B cell (primary cell): ENCODE data around the gene DLL1. TPM values are rescaled to one million over a fixed set of nuclear protein-coding genes. Genes with fewer than 3 reads are reported as not detected.

Experiments
- ATAC-seq: fragments of 200-7000 bp; cut with Tn5 transposase; one replicate; pipeline ENCODE4 v1.10.0; 2021; ENCODE audit warnings: low read depth, mild to moderate bottlenecking, moderate number of reproducible peaks, moderate library complexity
- CTCF ChIA-PET: fragments of 350-600 bp; sonication (Branson Sonifier 250); formaldehyde crosslinking; loops from one replicate; lab custom pipeline; 2021; ENCODE audit warnings: antibody characterized with exemption, inconsistent platforms; lab: Charles Lee
- POLR2A ChIA-PET: fragments of 350-600 bp; sonication (Branson Sonifier 250); formaldehyde crosslinking; loops from one replicate; lab custom pipeline; 2021; ENCODE audit warnings: antibody characterized with exemption; lab: Charles Lee
- DNase-seq: peaks from one replicate; pipeline ENCODE4 v3.0.0; 2013
- H2AFZ ChIP-seq: 2 replicates; pipeline ENCODE4 v1.6.1; 2012; ENCODE audit warnings: mild to moderate bottlenecking, low read depth, low read length; ENCODE audit not compliant: insufficient read depth, poor library complexity, severe bottlenecking
- H3K27ac ChIP-seq, 2 donors: 1 replicate in 1 of 2; 2 replicates in 1 of 2; pipeline ENCODE4 v1.5.1; 2012 to 2013; ENCODE audit warnings: low read length in 2 of 2, mild to moderate bottlenecking in 2 of 2, moderate library complexity in 1 of 2
- H3K27me3 ChIP-seq, 4 experiments: fragments of 200-600 bp in 1 of 4; sonication (generic) in 1 of 4; replicated peaks in 1 of 4; 1 replicate in 2 of 4; 2 replicates in 2 of 4; pipeline versions ENCODE4 v1.6.1 to v1.7.0; 2013 to 2016; ENCODE audit warnings: low read length in 3 of 4, mild to moderate bottlenecking in 2 of 4, mixed read lengths in 1 of 4, moderate library complexity in 1 of 4; ENCODE audit not compliant: insufficient read depth in 4 of 4, control insufficient read depth in 3 of 4; ENCODE audit errors: control extremely low read depth in 1 of 4
- H3K36me3 ChIP-seq, 2 experiments: replicated peaks in 1 of 2; 1 replicate in 1 of 2; 2 replicates in 1 of 2; pipeline versions ENCODE4 v1.6.1 to v1.7.1; 2013; ENCODE audit warnings: low read length in 1 of 2; ENCODE audit not compliant: insufficient read depth in 2 of 2, control insufficient read depth in 1 of 2; ENCODE audit errors: control extremely low read depth in 1 of 2, extremely low read depth in 1 of 2
- H3K4me1 ChIP-seq, 2 donors: fragments of 200-600 bp in 1 of 2; sonication (generic) in 1 of 2; 1 replicate in 1 of 2; 2 replicates in 1 of 2; pipeline versions ENCODE4 v1.5.1 to v1.6.1; 2013 to 2017; ENCODE audit warnings: low read length in 2 of 2; ENCODE audit not compliant: control insufficient read depth in 2 of 2, insufficient read depth in 2 of 2
- H3K4me2 ChIP-seq: replicated peaks from 2 replicates; pipeline ENCODE3; 2012; ENCODE audit warnings: mild to moderate bottlenecking, low read depth, low read length; ENCODE audit not compliant: poor library complexity, severe bottlenecking
- H3K4me3 ChIP-seq, 5 experiments: fragments of 200-600 bp in 1 of 5; sonication (generic) in 1 of 5; 1 replicate in 3 of 5; 2 replicates in 2 of 5; pipeline versions ENCODE4 v1.5.1 to v1.7.0; 2011 to 2016; ENCODE audit warnings: low read length in 4 of 5, mild to moderate bottlenecking in 4 of 5, low read depth in 2 of 5, control low read depth in 1 of 5, moderate library complexity in 1 of 5; ENCODE audit not compliant: insufficient read depth in 1 of 5; ENCODE audit errors: control extremely low read depth in 1 of 5, extremely low read depth in 1 of 5
- H3K79me2 ChIP-seq: fragments of 200-600 bp; sonication (generic); one replicate; pipeline ENCODE4 v1.6.0; 2016; ENCODE audit warnings: low read length; ENCODE audit not compliant: control insufficient read depth, insufficient read depth
- H3K9ac ChIP-seq: fragments of 200-600 bp; sonication (generic); 2 replicates; pipeline ENCODE4 v1.6.1; 2017; ENCODE audit warnings: mild to moderate bottlenecking, low read length, moderate library complexity
- H3K9me3 ChIP-seq, 3 donors: one replicate each; pipeline versions ENCODE4 v1.6.1 to v1.7.1; 2013; ENCODE audit warnings: low read length in 2 of 3; ENCODE audit not compliant: control insufficient read depth in 2 of 3, insufficient read depth in 1 of 3; ENCODE audit errors: control extremely low read depth in 1 of 3
- H4K20me1 ChIP-seq: 2 replicates; pipeline ENCODE4 v1.6.0; 2012; ENCODE audit warnings: mild to moderate bottlenecking, low read length; ENCODE audit not compliant: insufficient read depth, control insufficient read depth, poor library complexity, severe bottlenecking
- H3K27ac Mint-ChIP-seq: one replicate; pipeline ENCODE4 v1.8.0; 2021; ENCODE audit warnings: mixed read lengths
- H3K27me3 Mint-ChIP-seq: one replicate; pipeline ENCODE4 v1.8.0; 2021; ENCODE audit warnings: mixed read lengths
- H3K4me1 Mint-ChIP-seq: one replicate; pipeline ENCODE4 v1.8.0; 2021; ENCODE audit warnings: mixed read lengths
- H3K4me3 Mint-ChIP-seq: one replicate; pipeline ENCODE4 v1.8.0; 2021; ENCODE audit warnings: mixed read lengths
- H3K9me3 Mint-ChIP-seq: one replicate; pipeline ENCODE4 v1.8.0; 2022; ENCODE audit warnings: mixed read lengths; ENCODE audit not compliant: insufficient read depth
- CTCF ChIP-seq: fragments of 200-600 bp; IDR thresholded peaks from one replicate; pipeline ENCODE4 v1.8.0; 2022; ENCODE audit warnings: antibody characterized with exemption, mild to moderate bottlenecking
- EZH2 ChIP-seq: IDR thresholded peaks from 2 replicates; pipeline ENCODE4 v1.6.1; 2012; ENCODE audit warnings: borderline replicate concordance, low read depth, mild to moderate bottlenecking, moderate library complexity, low read length; ENCODE audit not compliant: insufficient read depth, poor library complexity, severe bottlenecking
- WGBS: methylation state at CpG from one replicate; pipeline ENCODE4 v1.1.5; 2013; ENCODE audit warnings: missing lambda C conversion rate; ENCODE audit not compliant: insufficient coverage; 5-methylcytosine and 5-hydroxymethylcytosine counted together
- intact Hi-C: fragments of 100-400 bp; cut with micrococcal nuclease; formaldehyde crosslinking; loops from one replicate; pipeline ENCODE4 v1.10.0; 2022
- polyA plus RNA-seq: library from polyadenylated mRNA; depleted of rRNA; stranded (reverse); fragments of >200 nt; gene quantifications from 2 replicates; pipeline ENCODE4 v1.2.3, GENCODE V29; 2012
- total RNA-seq, 2 donors: library from RNA; stranded (reverse); fragments of 120-200 nt in 1 of 2; gene quantifications; 1 replicate in 1 of 2; 2 replicates in 1 of 2; pipeline versions ENCODE4 v1.2.3 to v1.2.4, GENCODE V29; 2013 to 2022

DLL1 gene
- total and polyA plus RNA-seq, 2 donors (not counting 1 experiment from before 2014, with no cell fraction given) = 1.6 to 6.8 TPM

- intact Hi-C loops = loop anchor here (5.0 to 10.0 kb wide), 3 partner anchors 342 to 570 kb away; partner anchors contain the start of gene PHF10
- ATAC-seq (no peak), DNase-seq (peak; percentile 39)
- Histone ChIP-seq H3K4me3 (no peak overlapping the region), H3K27ac (no peak overlapping the region), H3K9me3 (peaks cover 0 to 7% (median 0%) of the 10 kb centered on the region in 3 donors), H2AFZ (no peak overlapping the region), H3K4me2 (no peak overlapping the region), H4K20me1 (peaks cover 11% of the 10 kb centered on the region), H3K27me3 (peaks cover 0 to 82% (median 53%) of the 10 kb centered on the region in 4 experiments), H3K4me1 (peaks cover 52 to 73% of the 10 kb centered on the region in 2 donors), H3K36me3 (no peaks in the 10 kb centered on the region), H3K9ac (no peak overlapping the region), H3K79me2 (no peaks in the 10 kb centered on the region)
- ChIA-PET POLR2A (interaction anchor here (0.6 to 0.7 kb wide), 3 partner anchors 84 to 302 kb away, joined by 3 to 14 read pairs (median 4); partner anchors contain the start of gene TBP), CTCF (interaction anchor here (1.6 to 1.8 kb wide), 3 partner anchors 16 to 504 kb away, joined by 3 to 6 read pairs (median 6); no protein-coding TSS in a partner anchor)
- no CpG with 5 or more reads among the region's 2 CpGs for WGBS
- Mint-ChIP-seq H3K4me1 (peaks cover 45% of the 10 kb centered on the region), H3K27me3 (peaks cover 56% of the 10 kb centered on the region), H3K27ac (no peak overlapping the region), H3K9me3 (no peaks in the 10 kb centered on the region), H3K4me3 (peak overlapping the region; percentile 83)
- TF ChIP-seq CTCF (no peak), EZH2 (peak; percentile 19)
Measured at GRCh38 chr6:170294298-170294730, 3.4 kb upstream of the DLL1 start.
